Neuron (in vitro differentiated cells): ENCODE data around the gene FBXO3.
"Not testable (repeated sequence)": the region's sequence is repeated elsewhere in the genome, so short reads cannot be mapped to it uniquely, and the experiment has no call there.

Experiments
- H2AFZ ChIP-seq: one replicate; pipeline ENCODE4 v1.6.1; 2013; ENCODE audit warnings: low read depth, mild to moderate bottlenecking, inconsistent platforms, low read length, moderate library complexity
- H3K27me3 ChIP-seq: one replicate; pipeline ENCODE4 v1.6.1; 2013; ENCODE audit warnings: low read length; ENCODE audit not compliant: insufficient read depth
- H3K36me3 ChIP-seq: one replicate; pipeline ENCODE4 v1.6.1; 2013; ENCODE audit warnings: low read length; ENCODE audit not compliant: insufficient read depth
- H3K4me1 ChIP-seq: one replicate; pipeline ENCODE4 v1.6.1; 2013; ENCODE audit warnings: low read length; ENCODE audit not compliant: insufficient read depth
- H3K4me3 ChIP-seq: 2 replicates; pipeline ENCODE4 v1.5.1; 2013; ENCODE audit warnings: mild to moderate bottlenecking, low read length, moderate library complexity
- H3K9me3 ChIP-seq: one replicate; pipeline ENCODE4 v1.6.1; 2013; ENCODE audit warnings: low read length

The FBXO3 gene

DNA sequence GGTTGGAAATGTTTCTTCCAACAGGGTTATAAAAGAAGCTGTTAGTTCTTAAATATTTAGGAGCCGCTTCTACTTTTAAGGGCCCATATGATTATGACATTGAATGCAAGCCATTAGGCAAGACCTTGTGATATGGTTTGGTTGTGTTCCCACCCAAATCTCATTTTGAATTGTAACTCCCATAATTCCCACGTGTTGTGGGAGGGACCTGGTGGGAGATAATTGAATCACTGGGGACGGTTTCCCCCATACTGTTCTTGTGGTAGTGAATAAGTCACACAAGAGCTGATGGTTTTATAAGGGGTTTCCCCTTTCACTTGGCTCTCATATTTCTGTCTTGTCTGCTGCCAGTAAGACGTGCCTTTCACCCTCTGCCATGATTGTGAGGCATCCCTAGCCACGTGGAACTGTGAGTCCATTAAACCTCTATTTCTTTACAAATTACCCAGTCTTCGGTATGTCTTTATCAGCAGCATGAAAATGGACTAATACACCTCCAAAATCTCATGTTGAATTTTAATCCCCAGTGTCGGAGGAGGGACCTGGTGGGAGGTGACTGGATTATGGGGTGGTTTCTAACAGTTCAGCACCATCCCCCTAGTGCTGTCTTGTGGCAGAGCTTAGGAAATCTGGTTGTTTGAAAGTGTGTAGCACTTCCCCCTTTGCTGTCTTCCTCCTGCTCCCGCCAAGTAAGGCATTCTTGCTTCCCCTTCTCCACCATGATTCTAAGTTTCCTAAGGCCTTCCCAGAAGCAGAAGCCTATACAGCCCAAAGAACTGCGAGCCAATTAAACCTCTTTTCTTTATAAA is 42.4 kb downstream of the FBXO3 start:
- Histone ChIP-seq H3K4me1 (peaks cover 9% of the 10 kb centered on the region), H3K27me3 (no peaks in the 10 kb centered on the region), H3K36me3 (peaks cover 13% of the 10 kb centered on the region), H3K9me3 (no peaks in the 10 kb centered on the region), H2AFZ (no peak overlapping the region), H3K4me3 (no peak overlapping the region)

DNA sequence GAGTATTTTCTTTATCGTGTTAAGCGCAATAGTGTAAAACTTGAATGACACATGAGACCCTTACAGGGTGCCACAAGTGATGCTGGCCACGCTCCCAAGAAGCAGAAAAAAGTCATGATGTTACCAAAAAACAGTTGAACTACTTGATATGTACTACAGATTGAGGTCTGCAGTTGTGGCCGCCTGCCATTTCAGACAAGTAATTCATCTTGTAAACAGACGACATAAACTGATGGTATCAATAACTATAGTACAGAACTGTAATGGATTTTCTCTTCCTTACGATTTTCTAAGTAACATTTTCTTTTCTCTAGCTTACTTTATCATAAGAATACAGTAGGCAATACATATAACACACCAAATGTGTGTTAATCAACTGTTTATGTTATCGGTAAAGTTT is 43.6 kb downstream of the FBXO3 start:
- no peak overlapping the region for H3K4me3 ChIP-seq
- peaks cover 13% of the 10 kb centered on the region for H3K36me3 ChIP-seq
- H3K27me3 ChIP-seq = no peaks in the 10 kb centered on the region
- no peaks in the 10 kb centered on the region for H3K9me3 ChIP-seq
- no peak overlapping the region for H2AFZ ChIP-seq
- peaks cover 6% of the 10 kb centered on the region for H3K4me1 ChIP-seq

DNA sequence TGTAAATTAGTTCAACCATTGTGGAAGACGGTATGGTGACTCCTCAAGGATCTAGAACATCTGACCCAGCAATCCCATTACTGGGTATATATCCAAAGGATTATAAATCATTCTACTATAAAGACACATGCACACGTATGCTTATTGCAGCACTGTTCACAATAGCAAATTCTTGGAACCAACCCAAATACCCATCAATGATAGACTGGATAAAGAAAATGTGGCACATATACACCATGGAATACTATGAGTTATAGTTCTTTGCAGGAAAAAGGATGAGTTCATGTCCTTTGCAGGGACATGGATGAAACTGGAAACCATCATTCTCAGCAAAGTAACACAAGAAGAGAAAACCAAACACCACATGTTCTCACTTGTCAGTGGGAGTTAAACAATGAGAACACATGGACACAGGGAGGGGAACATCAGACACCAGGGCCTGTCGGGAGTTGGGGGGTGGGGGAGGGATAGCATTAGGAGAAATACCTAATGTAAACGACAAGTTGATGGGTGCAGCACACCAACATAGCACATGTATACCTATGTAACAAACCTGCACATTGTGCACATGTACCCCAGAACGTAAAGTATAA is 45.2 kb downstream of the FBXO3 start:
- H3K9me3 ChIP-seq, H3K4me3 ChIP-seq: not testable (repeated sequence)

DNA sequence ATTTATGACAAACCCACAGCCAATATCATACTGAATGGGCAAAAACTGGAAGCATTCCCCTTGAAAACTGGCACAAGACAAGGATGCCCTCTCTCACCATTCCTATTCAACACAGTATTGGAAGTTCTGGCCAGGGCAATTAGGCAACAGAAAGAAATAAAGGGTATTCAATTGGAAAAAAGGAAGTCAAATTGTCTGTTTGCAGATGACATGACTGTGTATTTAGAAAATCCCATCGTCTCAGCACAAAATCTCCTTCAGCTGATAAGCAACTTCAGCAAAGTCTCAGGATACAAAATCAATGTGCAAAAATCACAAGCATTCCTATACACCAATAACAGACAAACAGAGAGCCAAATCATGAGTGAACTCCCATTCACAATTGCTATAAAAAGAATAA is 46.8 kb downstream of the FBXO3 start:
- H3K4me1 ChIP-seq = peaks cover 10% of the 10 kb centered on the region
- H2AFZ ChIP-seq, H3K36me3 ChIP-seq, H3K27me3 ChIP-seq, H3K9me3 ChIP-seq, H3K4me3 ChIP-seq: not testable (repeated sequence)

More for the DNA sequence above, 45.2 kb downstream of the FBXO3 start:
- H3K27me3 ChIP-seq, H3K4me1 ChIP-seq, H2AFZ ChIP-seq: not testable (repeated sequence)
- peaks cover 13% of the 10 kb centered on the region for H3K36me3 ChIP-seq

DNA sequence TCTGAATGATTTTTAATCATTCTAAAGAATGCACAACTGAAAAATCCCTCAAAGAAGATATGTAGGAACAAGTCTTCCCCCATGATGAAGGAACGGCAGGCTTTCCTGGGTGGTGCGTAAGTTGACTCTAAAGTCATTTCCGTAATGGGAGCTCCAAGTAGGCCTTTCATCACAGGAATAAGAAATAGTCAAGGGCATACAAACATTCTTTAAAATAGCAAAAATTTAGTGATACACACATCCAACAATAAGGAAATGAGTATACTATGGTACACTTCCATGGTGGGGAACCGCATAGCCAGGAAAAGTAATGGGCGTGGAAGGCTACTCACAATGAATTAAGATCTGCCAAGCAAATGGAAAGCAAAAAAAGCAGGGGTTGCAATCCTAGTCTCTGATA is 48.8 kb downstream of the FBXO3 start:
- Histone ChIP-seq H2AFZ (no peak overlapping the region), H3K9me3 (no peaks in the 10 kb centered on the region)

DNA sequence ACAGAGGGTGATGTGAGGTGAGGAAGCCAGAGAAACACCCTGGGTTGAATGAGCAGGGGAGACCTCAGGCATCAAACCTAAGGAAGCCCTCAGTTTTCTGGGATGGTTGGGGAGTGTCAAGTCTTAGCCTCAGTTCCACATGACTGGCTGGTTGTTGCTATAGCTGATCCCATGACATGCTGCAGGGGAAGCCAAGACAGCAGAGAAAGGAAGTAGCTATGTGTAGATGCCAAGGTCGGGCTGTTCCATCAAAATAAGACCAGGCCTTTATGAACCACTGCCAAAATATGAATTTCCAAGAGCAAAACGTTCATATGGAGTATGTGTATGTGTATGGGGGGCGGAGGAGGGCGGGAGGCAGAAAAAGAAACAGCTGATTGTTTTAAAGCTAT is 49.7 kb downstream of the FBXO3 start:
- peaks cover 21% of the 10 kb centered on the region for H3K36me3 ChIP-seq
- H3K9me3 ChIP-seq = no peaks in the 10 kb centered on the region
- no peak overlapping the region for H2AFZ ChIP-seq
- H3K27me3 ChIP-seq = no peaks in the 10 kb centered on the region
- H3K4me3 ChIP-seq = no peak overlapping the region
- peaks cover 10% of the 10 kb centered on the region for H3K4me1 ChIP-seq

More for the DNA sequence above, 48.8 kb downstream of the FBXO3 start:
- H3K4me3 ChIP-seq = no peak overlapping the region
- peaks cover 18% of the 10 kb centered on the region for H3K36me3 ChIP-seq
- peaks cover 10% of the 10 kb centered on the region for H3K4me1 ChIP-seq
- no peaks in the 10 kb centered on the region for H3K27me3 ChIP-seq

DNA sequence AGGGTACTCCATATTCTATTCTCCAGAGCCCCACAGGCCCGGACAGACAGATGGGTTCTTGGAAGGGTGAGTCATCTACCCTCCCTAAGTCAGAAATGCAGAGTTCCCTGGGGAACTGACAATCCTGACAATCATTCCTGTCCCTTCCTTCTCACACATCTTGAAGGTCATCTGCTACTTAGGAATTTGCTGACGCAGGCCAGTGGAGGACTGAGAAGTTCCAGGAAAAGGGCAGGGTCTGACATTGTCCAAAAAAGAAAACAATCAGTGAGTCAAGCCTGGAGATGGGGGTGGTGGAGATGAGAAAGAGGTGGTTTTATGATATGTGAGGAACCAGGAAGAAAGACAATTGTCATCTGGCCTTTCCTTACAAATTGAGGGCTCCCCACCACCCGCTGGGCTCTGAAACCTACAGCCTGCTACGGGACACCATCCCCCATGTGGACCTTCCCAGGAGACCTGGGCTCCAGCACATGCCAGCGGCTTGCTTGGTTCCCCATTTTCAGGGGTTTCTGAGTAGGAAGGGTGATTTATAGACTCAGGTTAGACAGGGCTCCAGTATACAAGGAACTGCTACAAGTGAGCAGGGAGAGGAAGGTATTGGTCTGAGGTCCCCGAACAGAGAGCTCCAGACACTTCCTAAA is 51.0 kb downstream of the FBXO3 start:
- Histone ChIP-seq H2AFZ (no peak overlapping the region), H3K9me3 (no peaks in the 10 kb centered on the region), H3K4me3 (no peak overlapping the region), H3K36me3 (peaks cover 23% of the 10 kb centered on the region), H3K4me1 (peaks cover 10% of the 10 kb centered on the region), H3K27me3 (no peaks in the 10 kb centered on the region)

DNA sequence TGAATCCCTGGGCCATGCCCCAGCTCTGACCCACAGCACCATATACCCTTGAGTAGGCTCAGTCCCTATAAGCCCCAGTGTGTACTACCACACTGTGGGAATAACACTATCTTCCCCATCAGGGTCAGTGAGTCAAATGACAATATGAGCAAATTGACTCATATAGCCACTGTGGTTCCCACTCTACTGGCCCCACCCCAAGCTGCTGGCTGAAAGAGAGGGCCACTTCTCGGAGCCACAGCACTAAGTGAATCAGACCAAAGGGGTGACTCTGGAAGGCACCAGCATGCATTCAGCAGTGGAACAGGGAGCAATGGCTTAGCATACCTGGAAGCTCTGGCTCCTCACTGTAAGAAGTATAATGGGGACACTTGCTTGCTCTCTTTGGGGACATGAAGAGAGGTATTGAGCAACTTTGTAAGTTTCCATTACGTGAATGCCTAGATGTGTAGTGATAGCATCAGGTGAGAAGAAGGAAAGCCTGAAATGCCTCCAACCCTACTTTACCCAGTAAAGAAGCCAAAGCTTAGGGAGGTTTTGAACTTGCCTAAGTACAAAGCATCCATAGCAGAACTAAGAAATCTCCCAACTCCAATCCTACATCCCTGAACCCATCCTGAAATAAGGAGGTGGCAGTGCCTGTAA is 51.6 kb downstream of the FBXO3 start:
- H3K36me3 ChIP-seq = peaks cover 23% of the 10 kb centered on the region
- H2AFZ ChIP-seq = no peak overlapping the region
- H3K4me3 ChIP-seq = no peak overlapping the region
- peaks cover 10% of the 10 kb centered on the region for H3K4me1 ChIP-seq
- H3K27me3 ChIP-seq = no peaks in the 10 kb centered on the region
- no peaks in the 10 kb centered on the region for H3K9me3 ChIP-seq

DNA sequence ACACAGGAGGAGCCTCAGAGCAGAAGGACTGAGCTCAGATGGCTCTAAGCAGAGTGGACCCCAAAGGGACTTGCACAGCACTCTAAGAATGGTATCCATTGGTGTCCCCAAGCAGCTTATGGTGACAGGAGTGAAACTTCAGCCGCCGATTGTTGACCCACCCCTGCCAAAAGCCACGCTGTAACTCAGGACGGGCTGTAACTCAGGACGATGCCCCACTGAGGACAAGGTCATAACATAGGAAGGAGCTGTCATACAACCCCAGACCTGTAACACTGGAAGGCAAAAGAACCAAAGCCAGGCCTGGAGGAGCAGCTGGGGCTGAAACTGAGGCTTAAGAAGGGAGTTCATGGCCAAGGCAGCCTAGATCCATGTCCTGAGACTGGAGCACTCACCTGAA is 52.3 kb downstream of the FBXO3 start:
- Histone ChIP-seq H3K27me3 (no peaks in the 10 kb centered on the region), H3K9me3 (no peaks in the 10 kb centered on the region), H2AFZ (no peak overlapping the region), H3K36me3 (peaks cover 30% of the 10 kb centered on the region), H3K4me3 (no peak overlapping the region), H3K4me1 (peaks cover 10% of the 10 kb centered on the region)

DNA sequence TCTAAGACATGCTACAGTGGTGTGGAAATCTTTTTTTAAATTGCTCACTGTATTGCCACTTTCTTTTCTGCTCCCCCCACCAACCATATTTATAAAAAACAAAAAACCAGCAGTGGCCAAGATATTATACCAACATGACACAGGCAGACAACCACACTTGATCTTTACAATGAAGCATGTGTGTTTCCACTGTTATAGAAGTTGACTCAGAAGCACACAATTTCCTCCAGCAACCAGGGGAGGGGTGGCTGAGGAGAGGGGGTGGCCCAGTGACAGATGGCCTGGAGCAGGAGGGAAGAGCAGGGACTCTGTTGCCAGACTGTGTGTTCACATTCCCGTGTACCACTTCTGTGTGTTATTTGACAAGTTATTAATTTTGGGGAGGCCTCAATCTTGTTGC is 52.9 kb downstream of the FBXO3 start:
- no peaks in the 10 kb centered on the region for H3K9me3 ChIP-seq
- no peaks in the 10 kb centered on the region for H3K27me3 ChIP-seq
- peaks cover 10% of the 10 kb centered on the region for H3K4me1 ChIP-seq
- peaks cover 34% of the 10 kb centered on the region for H3K36me3 ChIP-seq
- H2AFZ ChIP-seq = no peak overlapping the region
- H3K4me3 ChIP-seq = no peak overlapping the region

DNA sequence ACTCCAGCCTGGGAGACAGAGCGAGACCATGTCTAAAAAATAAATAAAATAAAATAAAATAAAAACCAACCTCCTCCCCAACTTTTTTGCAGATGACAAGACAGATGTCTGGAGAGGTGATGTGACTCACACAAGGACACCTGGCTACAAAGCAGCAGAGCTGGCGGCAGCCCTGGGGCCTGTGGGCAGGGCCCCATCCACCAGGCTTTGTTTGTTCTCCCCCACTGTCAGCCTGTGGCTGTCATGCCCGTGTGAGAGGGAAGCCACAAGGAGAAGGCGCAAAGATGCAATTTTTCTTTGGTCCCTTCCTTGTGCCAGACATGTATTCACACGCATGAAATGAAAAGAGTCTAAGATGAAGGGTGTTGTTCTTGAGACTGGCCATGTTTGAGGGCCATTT is 54.7 kb downstream of the FBXO3 start:
- Histone ChIP-seq H3K4me1 (peaks cover 8% of the 10 kb centered on the region), H3K4me3 (no peak overlapping the region), H3K9me3 (no peaks in the 10 kb centered on the region), H3K36me3 (peaks cover 37% of the 10 kb centered on the region), H2AFZ (no peak overlapping the region), H3K27me3 (no peaks in the 10 kb centered on the region)

DNA sequence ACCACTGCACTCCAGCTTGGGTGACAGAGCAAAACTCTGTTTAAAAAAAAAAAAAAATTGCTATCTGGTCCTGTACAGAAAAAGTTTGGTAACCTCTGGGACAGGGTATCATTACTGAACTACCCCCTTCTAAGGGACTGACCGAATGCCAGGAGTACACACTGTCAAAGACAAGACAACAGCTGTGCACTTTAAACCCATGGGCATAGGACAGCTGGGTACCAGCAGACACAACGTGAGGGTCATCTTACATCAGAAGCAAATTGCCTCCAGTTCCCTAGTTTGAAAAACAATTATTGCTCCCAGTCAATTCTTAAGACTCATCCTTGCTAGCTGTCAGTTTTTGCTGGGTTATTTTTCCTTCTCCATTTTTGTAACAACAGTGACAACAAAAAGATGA is 55.9 kb downstream of the FBXO3 start:
- Histone ChIP-seq H3K4me3 (no peak overlapping the region), H3K36me3 (peaks cover 45% of the 10 kb centered on the region), H3K9me3 (no peaks in the 10 kb centered on the region), H3K27me3 (no peaks in the 10 kb centered on the region), H3K4me1 (no peaks in the 10 kb centered on the region), H2AFZ (no peak overlapping the region)

DNA sequence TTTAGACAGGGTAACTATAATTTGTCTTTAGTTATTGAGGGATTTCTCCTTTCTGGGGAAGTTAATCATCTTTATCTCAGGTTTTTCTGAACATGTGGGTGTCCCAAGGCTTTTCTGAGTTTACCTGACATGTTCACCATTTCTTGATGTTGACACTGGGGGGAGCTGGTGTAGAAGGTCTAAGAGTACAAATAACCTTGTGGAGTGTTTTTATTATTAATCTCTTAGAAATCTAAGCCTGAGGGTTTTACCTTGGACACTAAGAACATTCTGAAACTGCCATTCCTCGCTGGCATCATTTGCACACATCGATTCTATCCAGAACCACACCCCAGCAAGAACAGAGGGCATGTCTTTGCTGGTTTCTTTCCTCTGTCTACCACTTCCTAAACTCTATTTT is 58.1 kb downstream of the FBXO3 start:
- H3K36me3 ChIP-seq = peaks cover 51% of the 10 kb centered on the region
- H3K27me3 ChIP-seq = no peaks in the 10 kb centered on the region
- H3K9me3 ChIP-seq = no peaks in the 10 kb centered on the region
- no peaks in the 10 kb centered on the region for H3K4me1 ChIP-seq
- H2AFZ ChIP-seq = no peak overlapping the region
- no peak overlapping the region for H3K4me3 ChIP-seq
